Middle frontal gyrus (tissue), 1 donor: ENCODE measurements around the gene CA12.
"Not testable (repeated sequence)": the region's sequence is repeated elsewhere in the genome, so short reads cannot be mapped to it uniquely, and the experiment has no call there.

ENCODE experiments used
- DNase-seq: peaks from one replicate; pipeline ENCODE4 v3.0.0-alpha.2; 2015; ENCODE audit warnings: low spot score; ENCODE audit errors: extremely low spot score

CA12 gene

GRCh38 chr15:63360170-63360569, 21.5 kb downstream of the CA12 start:
- DNase-seq, result no peak

GRCh38 chr15:63358241-63359029, 23.2 kb downstream of the CA12 start:
- no peak for DNase-seq

GRCh38 chr15:63357731-63358130, 23.9 kb downstream of the CA12 start:
- no peak for DNase-seq

DNA sequence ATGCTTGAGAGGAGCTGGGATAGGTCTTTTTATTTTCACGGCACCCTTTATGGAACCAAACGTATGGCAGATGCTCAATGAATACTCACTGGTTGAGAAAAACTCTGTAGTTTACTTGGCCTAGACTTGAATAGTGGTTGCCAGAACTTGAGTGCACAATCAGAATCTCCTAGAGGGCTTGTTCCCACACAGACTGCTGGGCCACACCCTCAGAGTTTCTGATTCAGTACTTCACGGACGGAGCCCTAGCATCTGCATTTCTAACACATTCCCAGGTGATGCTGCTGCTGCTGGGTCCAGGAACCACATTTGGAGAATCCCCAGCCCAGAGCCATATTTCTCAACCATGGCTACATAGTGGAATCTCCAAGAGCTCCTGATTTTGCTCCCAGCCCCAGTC, 24.6 kb downstream of the CA12 start:
- no peak for DNase-seq

- no peak for DNase-seq
Measured at GRCh38 chr15:63354821-63355650, 26.6 kb downstream of the CA12 start.

DNA sequence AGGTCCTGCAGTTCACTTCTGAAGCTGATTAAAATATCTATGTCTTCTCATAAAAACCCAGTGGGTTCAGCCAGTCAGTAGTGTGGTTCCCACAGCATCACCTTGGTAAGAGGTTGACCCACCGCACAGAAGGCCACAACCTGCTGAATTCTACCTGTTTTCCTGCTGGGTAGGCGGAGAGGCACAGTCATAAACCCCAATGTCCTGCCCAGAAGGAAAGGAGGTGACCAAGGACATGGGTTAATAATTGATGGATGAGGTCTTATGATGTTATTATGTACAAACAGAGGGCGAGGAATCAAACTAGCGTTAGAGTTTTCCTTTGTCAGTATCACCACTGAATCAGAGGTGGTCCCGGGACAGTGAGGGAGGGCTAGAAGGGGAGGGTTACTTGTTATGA, 27.8 kb downstream of the CA12 start:
- DNase-seq, result no peak

GRCh38 chr15:63353261-63353660, 28.4 kb downstream of the CA12 start:
- DNase-seq, result no peak

GRCh38 chr15:63352808-63353207, 28.8 kb downstream of the CA12 start:
- no peak for DNase-seq

DNA sequence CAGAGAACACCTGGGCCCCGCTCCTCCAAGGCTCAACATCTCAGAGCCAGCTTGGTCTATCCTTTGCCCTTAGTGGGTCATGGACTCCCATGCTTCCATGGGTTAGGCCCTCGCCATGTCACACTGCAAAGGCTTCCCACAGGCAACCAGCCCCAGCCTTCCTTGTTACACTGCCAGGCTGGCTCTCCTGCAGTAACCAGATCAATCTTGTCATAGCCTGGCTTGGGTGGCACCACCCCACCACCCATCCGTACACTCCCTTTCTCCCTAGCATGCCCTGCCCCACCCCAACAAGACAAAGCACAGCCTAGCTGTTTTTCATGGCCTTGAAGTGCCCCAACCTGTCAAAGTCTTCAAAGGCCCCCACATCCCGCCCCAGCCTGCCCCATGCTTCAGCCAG, 30.5 kb downstream of the CA12 start:
- no peak for DNase-seq

DNA sequence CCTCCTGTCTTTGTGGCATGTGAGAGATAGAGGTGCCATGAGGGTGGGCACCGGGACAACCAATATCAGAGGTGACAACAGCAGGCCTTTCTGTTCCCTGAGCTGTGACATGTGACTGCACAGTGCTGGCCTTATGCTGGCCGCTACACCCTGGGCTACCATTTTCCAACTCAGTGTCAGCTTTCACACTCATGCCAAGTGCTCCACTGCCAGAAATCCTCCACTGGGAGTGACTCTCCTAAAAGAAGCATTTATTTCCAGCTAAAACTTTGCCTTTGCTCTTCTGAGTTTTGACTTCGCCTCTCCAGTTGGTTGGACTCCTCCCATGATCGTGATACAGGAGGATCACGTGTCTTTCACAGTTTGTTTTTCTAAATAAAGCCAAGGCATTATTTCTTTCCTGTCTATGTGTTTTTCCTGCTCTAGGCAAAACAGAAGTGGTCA, 31.4 kb downstream of the CA12 start:
- DNase-seq, result no peak

DNA sequence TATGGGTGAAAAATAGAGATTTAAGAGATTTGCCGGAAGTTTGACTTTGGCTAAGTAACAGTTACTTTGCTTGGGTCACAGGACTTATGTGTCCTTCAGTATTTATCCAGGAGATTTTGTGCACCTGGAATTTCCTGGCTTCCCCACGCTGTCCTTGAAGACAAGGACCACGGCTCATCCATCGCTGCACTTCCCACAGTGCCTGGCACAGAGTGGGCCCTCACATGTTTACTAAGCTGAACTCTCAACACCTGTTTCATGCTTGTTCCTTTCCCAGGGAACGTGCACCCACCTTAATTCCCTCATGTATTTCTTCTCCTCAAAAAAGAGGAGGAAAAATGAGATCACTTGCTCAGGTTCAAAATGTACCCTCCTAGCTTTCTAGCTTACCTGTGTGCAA, 32.0 kb downstream of the CA12 start:
- DNase-seq, result no peak

- no peak for DNase-seq
Measured at GRCh38 chr15:63349156-63349555, 32.5 kb downstream of the CA12 start.

DNA sequence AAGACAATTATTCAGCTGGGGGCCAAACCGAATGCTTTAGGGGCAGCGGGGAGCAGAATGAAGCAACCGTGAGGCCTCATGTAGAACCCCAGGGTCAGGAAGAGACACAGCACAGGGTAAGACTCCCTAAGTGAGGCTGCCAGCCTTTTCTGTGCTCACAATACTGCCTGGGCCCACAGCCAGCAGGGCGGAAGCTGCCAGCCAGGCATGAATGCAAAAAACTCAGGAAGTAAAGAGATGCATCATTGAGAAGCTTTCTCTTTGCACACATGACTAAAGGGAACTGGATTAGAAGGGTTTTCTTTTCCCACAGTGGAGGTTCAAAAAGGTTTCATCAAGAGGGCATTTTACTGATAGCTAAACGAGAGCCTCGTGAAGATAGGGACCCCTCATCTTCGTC, 33.3 kb downstream of the CA12 start:
- peak; percentile 43 for DNase-seq

GRCh38 chr15:63347074-63347857, 34.4 kb downstream of the CA12 start:
- no peak for DNase-seq

DNA sequence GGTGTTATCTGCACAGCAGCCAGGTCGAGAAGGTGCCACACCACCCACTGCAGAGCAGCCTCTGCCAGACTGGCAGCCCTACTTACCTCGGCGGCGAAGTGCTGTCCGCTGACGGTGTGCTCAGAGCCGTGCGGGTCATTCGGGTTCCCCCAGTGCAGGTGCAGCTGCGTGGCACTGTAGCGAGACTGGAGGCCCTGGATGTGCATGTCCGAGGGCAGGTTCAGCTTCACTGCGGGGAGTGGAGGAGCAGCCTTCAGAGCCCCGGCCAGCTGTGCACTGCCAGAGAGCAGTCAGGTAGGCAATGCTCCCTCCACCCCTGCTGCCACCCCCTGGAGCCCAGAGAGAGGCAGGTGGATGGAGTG, 36.3 kb downstream of the CA12 start:
- no peak for DNase-seq

DNA sequence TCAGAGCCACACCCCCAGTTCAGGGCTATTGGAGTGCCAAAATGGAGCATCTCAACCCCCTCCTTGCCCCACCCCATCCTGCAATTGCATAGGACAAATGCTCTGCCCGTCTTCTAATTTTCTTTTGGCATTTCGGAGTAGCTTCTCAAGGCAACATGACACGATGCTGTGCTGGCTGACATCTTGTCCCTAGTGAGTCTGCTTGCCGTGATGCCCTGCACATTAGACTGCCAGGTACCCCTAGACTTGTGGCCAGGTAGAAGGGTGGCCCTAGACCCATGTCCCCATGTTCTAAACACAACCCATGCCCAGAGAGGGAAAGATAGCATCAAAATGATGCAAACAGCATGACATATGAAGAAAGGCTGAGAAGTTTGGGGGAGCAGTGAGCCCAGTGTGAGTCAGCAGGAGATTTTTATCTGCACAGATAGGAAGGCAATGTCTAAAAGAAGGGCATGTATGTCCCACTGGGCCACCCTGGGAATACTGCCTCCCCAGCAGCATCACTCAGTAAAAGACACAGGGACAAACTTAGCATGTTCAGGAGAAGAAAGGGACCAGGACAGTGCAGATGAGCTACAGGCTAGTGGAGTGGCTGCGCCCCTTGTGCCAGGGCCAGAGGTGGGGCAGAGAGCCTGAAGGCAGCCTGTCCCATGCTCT, 36.8 kb downstream of the CA12 start:
- no peak for DNase-seq

DNA sequence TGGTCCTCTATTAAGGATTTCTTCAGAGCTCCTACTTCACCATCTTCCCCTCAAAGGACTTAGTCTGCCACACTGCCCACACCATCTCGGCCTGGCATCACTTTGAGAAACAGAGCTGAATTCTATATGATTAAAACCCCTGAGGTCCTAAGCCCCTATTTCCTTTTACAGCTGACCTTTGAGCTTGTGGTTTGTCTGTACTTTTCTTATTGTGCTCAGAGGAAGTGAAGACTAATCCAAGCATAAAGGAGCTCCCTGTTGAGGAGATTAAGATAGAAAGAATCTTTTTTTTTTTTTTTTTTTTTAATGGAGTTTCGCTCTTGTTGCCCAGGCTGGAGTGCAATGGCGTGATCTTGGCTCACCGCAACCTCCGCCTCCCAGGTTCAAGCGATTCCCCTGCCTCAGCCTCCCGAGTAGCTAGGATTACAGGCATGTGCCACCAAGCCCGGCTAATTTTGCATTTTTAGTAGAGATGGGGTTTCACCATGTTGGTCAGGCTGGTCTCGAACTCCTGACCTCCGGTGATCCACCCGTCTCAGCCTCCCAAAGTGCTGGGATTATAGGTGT, 38.6 kb downstream of the CA12 start:
- DNase-seq, result not testable (repeated sequence)

DNA sequence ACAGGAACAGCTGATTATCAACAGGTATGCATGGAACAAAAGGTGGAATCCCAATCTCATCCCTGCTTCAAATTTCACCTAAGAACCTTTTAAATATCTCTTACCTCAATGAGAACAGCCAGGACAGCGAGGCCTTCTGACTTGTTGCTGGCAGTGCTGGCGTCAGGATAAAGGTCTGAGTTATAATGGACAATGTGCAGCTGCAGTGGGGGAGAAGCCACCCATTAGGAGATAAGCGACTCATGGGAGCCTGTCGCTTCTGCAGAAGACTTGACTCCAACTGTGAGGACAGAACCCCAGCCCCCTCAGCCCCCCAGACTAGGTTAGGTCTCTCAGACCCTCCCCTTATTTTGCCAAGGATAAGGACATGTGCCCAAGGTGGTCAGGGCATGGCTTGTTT, 39.7 kb downstream of the CA12 start:
- DNase-seq, result no peak

DNA sequence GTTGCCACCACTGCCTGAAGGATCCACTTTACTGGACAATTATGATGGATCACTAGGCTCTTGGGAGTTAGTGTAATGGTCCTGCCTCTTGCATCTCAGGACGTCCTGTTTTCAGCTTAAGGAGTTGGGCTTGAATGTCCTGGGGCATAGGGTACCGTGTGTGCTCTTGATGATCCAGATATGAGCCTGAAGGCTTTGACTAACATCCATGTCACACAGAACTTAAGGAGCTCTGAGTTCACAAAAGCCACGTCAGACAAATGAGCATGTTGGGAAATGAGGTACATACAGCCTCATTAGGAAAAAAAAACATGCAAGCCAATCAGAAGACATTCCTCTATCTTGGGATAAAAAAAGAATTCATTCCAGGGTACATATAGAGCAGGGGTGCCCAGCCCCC, 40.8 kb downstream of the CA12 start:
- DNase-seq, result no peak

DNA sequence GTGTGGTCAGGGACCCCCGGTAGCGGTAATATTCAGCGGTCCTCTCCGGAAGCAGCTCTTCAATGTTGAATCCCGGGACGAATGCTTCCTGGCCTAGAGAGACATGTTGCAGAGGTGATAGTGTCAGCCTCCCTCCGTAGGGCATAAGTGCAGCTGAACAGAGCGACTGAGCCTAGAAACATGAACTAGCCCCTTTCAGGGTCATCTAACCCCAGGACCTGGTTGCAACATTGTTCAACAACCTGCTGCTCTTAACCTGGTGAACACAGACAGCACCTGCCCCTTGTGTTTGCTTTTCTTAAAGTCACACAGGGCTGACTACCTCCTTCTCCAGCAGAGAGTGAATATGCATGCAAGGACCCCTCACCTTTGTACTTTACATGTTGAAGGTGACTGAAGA, 41.3 kb downstream of the CA12 start:
- no peak for DNase-seq

DNA sequence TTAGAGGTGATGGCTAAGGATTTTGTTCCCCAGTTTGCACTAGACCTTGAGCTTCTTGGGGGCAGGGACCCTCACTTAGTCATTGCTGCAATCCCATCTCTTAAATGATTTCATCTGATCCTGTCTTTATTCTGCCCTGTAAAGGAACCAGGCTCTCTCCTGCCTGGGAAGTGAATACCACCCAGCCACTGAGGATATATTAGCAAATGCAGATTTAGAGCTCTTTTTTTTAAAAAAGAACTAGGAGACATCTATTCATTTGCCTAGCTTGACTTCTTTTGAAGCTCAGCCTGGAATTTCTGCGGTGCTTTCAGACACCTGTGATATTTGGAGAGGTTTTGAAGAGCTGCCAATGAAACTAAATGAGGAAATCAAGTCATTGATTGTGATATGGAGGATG, 41.8 kb downstream of the CA12 start:
- no peak for DNase-seq
